Hematopoietic multipotent progenitor cell treated with erythropoietin and hydrocortisone succinate and interleukin-3 and kit ligand, for 6 days (in vitro differentiated cells): ENCODE results near the gene DDIAS.
"Not testable (repeated sequence)": the region's sequence is repeated elsewhere in the genome, so short reads cannot be mapped to it uniquely, and the experiment has no call there.

Experiments
- DNase-seq: peaks from one replicate; pipeline ENCODE4 v3.0.0-alpha.2; 2015

DDIAS gene, protein sequence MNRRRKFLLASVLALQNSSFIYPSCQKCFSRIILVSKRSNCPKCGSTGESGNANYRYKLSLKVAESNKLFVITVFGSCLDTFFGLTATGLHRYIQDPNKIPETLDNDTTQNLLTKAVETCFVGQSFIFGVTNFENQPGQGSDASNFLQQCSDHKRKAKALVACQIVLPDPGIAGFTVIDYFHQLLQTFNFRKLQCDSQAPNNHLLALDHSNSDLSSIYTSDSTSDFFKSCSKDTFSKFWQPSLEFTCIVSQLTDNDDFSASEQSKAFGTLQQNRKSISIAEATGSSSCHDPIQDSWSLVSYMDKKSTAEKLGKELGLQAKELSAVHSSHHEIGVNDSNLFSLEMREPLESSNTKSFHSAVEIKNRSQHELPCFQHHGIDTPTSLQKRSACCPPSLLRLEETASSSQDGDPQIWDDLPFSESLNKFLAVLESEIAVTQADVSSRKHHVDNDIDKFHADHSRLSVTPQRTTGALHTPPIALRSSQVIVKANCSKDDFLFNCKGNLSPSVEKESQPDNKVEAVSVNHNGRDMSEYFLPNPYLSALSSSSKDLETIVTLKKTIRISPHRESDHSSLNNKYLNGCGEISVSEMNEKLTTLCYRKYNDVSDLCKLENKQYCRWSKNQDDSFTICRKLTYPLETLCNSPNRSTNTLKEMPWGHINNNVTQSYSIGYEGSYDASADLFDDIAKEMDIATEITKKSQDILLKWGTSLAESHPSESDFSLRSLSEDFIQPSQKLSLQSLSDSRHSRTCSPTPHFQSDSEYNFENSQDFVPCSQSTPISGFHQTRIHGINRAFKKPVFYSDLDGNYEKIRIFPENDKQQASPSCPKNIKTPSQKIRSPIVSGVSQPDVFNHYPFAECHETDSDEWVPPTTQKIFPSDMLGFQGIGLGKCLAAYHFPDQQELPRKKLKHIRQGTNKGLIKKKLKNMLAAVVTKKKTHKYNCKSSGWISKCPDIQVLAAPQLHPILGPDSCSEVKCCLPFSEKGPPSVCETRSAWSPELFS

DNA sequence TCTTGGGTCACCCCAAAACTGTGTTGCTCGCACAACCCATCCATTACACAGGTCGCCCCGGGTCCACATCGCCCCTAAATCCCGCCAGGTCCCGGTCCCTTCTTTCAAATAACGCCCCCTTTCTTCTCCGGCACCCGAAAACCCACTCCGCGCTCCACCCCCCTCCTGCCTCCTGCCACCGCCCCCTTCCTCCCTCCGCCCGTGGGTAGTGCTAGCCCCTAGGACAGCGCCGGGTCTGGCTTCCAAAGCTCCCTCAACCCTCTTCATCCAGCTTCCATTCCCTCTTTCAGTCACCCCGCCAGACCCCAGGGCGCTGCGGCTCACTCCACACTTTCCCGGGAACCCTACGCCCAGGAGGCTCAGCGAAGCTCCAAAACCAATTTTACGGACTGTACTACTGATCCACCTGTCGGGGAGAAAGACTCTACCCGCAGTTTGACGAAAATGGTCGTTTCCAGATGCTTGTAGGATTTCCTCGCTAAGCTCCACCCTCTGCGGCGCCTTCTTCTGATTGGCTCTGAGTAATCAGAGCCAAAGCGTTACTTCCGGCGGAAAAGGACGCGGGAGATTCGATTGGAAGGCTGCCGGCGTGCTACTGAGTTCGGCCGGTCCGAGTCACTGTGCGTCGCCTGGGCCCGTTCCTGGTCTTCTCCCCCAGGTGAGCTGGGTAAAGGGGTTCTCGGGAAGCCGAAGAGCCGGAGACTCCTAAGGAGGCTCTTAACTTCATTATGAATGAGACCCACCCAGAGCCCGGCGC is at the start of gene DDIAS:
TSS of gene DDIAS (plus strand) at position 572 of the 757 bp plus-strand sequence. CDS start 13,003 bp downstream, outside the sequence.
- peak; percentile 100 for DNase-seq

DNA sequence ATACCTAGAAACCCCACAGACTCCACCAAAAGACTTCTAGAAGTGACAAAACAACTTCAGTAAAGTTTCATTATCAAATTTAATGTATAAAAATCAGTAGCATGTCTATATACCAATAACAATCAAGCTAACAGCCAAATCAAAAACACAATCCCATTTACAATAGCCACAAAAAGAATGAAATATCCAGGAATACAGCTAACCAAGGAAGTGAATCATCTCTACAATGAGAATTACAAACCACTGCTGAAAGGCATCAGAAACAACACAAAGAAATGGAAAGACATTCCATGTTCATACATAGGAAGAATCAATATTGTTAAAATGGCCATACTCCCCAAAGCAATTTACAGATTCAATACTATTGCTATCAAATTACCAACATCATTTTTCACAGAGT is 47.3 kb upstream of the DDIAS start:
- DNase-seq: no peak

DNA sequence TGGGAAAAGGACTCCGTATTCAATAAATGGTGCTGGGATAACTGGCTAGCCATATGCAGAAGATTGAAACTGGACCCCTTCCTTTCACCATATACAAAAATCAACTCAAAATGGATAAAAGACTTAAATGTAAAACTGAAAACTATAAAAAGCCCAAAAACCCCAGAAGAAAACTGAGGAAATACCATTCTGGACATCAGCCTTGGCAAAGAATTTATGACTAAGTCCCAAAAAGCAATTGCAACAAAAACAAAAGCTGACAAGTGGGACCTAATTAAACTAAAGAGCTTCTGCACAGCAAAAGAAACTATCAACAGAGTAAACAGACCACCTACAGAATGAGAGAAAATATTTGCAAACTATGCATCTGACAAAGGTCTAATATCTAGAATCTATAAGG is 46.6 kb upstream of the DDIAS start:
- DNase-seq: not testable (repeated sequence)

DNA sequence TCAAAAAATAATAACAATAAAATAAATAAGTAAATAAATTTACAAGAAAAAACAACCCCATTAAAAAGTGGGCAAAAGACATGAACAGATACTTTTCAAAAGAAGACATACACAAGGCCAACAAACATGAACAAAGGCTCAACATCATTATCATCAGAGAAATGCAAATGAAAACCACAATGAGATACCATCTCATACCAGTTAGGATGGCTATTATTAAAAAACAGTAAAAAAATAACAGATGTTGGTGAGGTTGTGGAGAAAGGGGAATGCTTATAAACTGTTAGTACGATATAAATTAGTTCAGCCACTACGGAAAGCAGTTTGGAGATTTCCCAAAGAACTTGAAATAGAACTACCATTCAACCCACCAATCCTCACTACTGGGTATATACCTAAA is 45.9 kb upstream of the DDIAS start:
- DNase-seq: no peak

DNA sequence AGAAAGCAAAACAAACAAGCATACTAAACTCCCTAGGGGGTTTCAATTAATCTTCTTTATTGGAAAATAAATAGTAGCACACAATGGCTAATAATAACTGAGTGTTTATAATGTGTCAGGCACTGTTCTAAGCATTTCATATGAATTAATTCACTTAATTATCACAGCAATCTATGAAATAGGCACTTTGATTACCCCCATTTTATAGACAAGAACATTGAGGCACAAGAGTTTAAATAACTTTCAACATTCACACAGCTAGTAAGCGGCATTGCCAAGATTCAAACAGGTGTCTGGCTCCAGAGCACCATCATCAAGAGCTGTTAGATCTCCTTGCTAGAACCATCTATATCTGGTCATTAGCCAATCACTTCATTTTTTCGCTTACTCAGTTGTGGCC is 44.4 kb upstream of the DDIAS start:
- DNase-seq: no peak

DNA sequence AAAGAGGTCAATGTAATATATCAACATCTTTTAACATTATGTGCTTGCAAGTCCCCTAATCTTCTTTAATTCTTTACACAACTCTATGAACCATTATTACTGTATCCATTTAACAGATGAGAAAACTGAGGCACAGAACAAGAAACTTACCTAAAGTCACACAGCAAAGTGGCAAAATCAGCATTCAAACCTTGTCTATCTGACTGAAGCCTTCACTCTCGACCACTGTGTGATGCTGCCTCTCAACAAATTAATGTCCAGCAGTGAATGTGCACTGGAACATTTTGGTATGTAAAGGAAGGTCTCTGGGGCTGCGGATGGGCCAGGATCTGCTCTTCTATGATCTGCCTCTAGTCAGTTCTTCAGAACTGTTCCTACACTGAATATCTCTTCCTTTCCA is 43.4 kb upstream of the DDIAS start:
- no peak for DNase-seq

DNA sequence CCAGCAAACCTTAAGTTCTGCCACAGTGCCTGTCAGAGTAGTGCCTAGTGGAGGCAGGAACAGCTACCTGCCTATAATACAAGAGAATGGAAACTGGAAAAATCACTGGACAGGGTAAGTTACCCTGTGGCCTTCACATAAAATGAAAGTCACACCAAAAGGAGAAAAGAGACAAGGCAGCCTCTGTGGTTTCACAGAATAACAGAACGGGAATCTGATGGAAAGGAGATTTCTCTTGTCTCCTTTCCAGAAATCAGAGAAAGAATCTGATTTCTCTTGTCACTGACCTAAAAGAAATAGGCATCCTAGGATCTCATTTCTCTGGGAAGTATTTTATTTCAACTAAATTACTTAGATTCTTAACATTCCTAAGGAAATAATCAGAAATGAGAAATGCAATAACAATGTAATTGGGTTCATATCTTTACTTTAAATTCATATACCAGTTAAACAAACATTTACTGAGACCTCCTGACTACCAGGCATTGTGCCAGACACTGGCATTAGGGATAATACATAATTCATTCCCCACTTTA is 42.9 kb upstream of the DDIAS start:
- no peak for DNase-seq

DNA sequence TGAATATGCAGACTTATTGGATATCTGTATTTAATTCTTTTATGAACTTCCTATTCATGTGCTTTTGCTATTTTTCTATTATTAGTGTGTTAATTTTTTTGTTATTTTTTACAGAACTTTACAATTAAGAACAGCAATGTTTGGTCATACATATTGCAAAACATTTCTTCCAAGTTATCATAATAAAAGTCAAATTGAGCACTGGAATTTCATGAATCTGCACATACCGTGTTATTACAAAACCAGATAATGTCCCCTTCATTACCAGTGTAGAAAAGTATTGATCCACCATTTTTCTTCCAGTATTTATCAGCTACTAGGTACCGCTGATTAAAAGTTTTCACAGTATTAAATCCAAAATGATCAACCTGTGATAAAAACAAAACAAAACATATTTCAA is 41.8 kb upstream of the DDIAS start:
- DNase-seq: no peak

DNA sequence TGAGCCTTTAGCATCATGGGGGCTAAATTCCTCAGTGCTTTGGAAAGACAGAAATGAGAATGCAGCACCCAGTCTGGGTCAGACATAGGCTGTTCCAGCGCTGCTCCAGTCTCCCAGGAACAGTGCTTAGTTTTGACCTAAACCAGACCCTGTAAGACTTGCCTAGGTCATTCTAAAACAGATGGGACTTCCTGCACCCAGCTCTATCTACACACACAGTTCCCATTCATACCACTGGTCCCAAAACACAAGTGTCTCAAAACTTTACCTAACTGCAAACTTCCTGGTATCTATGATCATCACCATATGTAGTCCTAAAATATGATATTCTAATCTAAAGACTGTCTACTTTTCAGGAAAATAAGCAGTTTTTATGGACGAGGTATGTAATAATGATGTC is 39.2 kb upstream of the DDIAS start:
- DNase-seq: no peak

DNA sequence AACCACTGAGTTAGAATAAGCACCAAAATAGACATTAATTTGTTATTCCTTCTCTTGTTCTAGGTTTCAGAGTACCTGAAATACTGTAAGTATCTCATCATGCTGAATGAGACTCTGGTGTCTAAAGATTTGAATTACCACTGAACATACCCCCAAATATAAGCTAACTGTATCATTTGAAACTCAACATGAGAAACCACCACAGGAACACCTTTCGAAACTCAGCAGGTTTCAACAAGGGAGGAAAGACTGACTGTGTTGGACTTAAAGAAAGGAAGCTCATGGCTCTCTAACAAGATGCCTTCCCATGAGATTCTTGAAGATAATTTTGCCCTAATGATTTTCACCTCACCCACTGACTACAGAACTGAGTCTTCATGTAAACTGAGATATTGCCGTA is 38.3 kb upstream of the DDIAS start:
- DNase-seq: no peak

DNA sequence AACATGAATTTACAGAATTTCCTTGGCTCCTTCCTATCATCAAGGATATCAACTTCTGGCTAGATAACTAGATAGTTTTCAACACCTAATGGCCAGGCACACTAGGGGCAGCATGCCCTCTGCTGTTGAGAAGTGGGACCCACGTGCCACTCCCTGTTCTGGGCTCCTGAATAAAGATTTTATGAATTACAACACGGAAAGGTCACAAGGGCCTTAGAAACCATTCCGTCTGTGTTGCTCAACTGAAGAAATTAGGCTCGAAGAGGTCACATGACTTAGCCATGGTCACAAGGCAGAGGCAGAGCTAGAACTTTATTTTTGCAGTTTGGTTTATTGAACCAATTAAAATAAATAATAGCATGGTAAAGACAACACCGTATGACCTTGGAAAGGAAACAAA is 37.3 kb upstream of the DDIAS start:
- DNase-seq: peak; percentile 84

DNA sequence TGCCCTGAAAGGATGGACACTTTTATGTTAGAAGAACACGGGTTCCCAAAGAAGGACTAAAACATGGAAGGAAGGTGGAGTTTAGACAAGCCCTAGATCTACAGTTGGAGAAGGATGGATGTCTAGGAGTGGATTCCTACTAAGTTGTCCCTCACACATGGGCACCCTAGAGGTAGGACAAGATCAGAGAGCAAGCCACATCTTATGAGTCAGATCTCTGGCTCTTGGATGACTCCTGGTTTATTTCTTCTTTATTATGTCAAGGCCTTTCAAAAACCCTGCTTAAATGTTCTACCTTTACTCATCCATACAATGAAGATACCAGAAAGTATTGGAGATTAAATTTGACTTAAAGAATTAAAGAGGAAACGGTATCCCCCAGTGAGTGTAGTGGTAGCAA is 35.7 kb upstream of the DDIAS start:
- no peak for DNase-seq

DNA sequence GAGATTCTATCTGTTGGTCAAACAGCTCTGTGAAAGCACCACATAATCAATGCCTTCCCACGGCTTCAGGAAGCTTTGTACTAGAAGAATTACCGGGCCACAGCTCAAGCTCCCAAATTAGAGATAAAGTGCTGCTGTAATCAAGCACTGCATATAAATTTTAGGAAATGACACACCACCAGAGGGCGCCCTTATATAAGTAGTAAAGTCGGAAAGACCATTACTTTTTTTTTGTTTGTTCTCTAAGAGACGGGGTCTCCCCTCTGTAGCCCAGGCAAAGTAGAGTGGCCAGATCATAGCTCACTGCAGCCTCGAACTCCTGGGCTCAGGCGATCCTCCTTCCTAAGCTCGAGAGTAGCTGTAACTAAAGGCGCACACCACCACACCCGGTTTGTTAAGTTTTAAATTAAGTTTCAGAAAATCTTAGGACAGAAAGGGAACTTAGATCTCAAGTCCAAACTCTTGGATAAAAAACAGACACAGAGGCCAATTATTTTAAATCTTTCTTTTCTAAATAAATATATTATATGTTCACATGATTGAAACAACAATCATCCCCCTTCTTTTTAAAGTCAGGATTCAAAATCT is 33.9 kb upstream of the DDIAS start:
- peak; percentile 96 for DNase-seq

DNA sequence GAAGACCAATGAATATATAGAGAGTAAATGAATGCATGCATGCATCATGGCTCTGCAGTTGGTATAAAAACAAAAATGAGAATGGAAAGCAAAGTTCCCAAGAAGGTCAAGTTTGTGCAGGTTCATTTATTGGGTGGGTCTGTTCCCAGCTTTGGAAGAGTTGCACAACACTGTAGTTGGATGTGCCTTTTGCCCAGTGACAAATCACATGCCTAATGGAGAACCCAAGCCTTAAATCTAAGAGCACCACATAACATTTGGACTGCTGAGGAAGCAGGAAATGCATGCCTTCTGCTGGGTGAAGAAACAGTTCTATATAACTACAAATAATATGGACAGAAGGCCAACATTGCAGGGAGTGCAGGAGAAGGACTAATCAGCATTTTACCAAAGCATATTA is 31.9 kb upstream of the DDIAS start:
- DNase-seq: no peak

DNA sequence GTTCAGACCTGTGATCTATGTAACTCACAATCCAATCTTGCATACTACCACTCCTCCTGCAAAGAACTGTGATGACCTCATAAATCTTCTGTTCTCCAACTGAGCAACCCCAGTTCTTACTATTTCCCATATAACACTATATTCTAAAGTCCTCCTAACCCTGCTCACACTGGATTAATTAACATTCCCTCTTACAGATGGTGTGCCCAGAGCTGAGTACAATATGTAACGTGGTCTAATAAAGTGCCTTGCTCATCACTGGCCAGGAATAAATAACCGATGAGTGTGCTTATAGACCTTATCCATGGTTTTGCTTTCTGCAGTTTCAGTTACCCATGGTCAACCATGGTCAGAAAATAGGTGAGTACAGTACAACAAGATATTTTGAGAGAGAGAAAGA is 29.9 kb upstream of the DDIAS start:
- no peak for DNase-seq

DNA sequence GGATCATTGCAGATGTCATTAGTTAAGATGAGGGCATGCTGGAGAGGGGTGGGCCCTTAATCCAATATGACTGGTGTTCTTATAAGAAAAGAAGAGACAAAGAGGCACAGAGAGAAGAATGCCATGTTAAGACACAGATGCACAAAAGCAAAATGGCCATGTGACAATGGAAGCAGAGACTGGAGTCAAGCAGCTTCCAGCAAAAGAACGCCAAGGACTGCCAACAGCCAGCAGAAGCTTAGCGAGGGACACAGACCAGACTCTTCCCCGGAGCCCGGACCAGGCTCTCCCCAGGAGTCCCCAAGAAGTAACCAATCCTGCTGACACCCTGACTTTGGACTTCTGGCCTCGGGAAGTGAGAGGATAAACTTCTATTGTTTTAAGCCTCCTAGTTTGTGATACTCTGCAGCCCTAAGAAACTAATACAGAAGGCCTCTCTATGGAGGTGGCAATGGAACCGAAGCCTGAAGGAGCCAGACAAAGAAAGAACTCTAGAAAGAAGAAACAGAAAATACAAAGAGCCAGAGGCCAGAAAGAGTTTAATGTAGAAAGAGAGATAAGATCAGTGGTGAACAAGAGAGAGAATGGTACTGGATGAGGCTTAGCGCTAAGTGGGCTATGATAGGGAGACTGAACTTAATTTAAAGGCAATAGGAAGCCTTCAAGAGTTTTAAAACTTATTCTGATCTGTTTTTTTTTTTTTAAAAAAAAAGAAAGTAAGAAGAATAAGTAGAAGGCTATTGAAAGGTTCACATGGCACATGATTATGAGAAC is 29.0 kb upstream of the DDIAS start:
- no peak for DNase-seq

DNA sequence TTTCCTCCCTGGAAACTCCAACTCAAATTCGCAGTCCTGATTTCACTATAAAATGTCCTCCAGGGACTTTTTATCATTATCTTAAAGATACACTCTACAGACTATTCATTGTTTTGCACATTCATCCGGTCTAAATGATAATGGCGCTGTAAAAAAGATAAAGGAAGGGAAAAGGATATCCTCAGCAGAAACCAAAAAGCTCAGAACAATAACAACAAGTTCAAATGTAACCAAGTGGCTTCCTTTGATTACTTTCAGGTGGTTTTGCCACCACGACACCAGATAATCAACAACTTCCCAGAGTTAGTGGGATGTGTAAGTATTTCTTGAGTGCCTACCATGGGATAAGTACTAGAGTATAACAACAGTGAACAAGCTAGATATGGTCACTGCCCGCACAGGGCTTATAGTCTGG is 27.6 kb upstream of the DDIAS start:
- peak; percentile 17 for DNase-seq

DNA sequence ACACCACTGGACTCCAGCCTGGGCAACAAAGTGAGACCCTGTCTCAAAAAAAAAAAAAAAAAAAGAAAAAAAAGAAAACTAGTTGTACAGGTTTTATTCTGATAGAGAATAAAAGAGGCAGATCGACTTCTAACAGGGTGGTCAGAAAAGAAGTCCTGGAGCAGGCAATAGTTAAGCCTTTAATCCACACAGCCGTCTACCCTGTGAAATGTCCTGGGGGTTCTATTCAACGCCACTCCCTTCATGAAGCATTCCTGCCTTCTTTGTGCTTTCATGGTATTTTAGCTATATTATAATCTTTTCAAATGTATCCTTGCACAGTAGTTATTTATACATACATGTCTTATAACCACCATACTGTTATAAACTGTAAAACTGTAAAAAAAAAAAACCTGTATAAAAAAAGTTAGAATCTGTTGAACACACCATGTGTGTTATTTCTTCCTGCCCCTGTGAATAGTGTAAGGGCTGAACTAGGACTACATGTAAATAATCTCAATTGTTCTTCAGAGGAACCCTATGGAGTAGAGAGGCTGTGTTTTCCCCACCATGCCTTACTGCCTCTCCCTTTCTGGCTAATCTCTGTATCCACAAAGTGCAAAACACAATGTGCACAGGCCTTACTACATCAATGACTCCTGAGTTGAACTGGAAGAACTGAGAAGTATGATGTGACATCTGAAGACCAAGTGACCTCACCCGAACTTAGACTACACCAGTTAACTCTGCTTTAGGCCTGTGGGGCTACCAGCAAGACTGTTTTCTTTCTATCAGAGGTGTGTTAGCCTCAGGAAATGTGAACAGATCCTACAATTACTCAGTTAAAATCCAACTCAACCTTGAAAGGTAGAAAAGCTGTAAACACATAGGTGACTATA is 26.7 kb upstream of the DDIAS start:
- DNase-seq: no peak

DNA sequence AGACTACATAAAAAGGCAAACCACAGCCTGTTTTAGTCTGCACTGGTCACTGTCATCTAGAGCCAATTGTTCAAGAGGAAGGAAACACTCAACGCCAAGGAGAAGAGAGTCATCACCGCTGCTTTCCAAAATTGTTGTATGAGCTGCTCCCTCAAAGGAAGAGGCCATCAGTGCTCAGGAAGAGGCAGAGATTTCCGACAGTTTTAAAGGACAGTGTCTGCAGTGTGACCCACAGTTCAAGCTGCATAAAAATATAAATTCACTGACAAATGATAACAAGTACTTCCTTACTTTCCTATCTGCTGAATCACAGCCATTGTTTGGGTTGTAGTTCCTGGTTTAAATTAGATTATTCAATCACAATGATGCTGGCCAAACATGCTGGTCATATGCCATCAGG is 17.7 kb upstream of the DDIAS start:
- DNase-seq: no peak
